SK-N-MC (cell line): Measurements from ENCODE around the gene NYAP1.
"Not testable (repeated sequence)": the region's sequence is repeated elsewhere in the genome, so short reads cannot be mapped to it uniquely, and the experiment has no call there.

Experiments used
- DNase-seq: peaks from one replicate; pipeline ENCODE4 v3.0.0-alpha.2; 2011; ENCODE audit warnings: low read depth, low spot score
- H3K27ac ChIP-seq: fragments of 200-600 bp; sonication (generic); 2 replicates; pipeline ENCODE4 v1.5.1; 2016; ENCODE audit warnings: mixed run types
- H3K36me3 ChIP-seq: fragments of 200-600 bp; sonication (generic); 2 replicates; pipeline ENCODE4 v1.6.1; 2017; ENCODE audit warnings: antibody characterized with exemption, low read length, mixed read lengths; ENCODE audit not compliant: insufficient read depth
- H3K4me3 ChIP-seq: fragments of 200-600 bp; sonication (generic); 2 replicates; pipeline ENCODE4 v1.5.1; 2016
- H3K9ac ChIP-seq: fragments of 200-600 bp; sonication (generic); 2 replicates; pipeline ENCODE4 v1.8.0; 2017; ENCODE audit warnings: mixed run types, mixed read lengths; ENCODE audit not compliant: insufficient read length
- H3K9me3 ChIP-seq: fragments of 200-600 bp; sonication (generic); 2 replicates; pipeline ENCODE4 v1.6.1; 2017; ENCODE audit warnings: low read depth, mild to moderate bottlenecking, antibody characterized with exemption, low read length, moderate library complexity, mixed read lengths
- EZH2 ChIP-seq: fragments of 200-600 bp; sonication (generic); IDR thresholded peaks from one replicate; pipeline ENCODE4 v1.6.1; 2017; ENCODE audit warnings: antibody characterized with exemption
- FOXP2 ChIP-seq: optimal IDR thresholded peaks from 2 replicates; pipeline ENCODE3; 2011; ENCODE audit warnings: mild to moderate bottlenecking, moderate library complexity; ENCODE audit not compliant: insufficient read depth; ENCODE audit errors: extremely low read length, control extremely low read depth
- POLR2AphosphoS5 ChIP-seq: IDR thresholded peaks from 2 replicates; pipeline ENCODE4 v1.6.1; 2012; ENCODE audit warnings: mild to moderate bottlenecking, low read depth, low read length, borderline replicate concordance

NYAP1 gene

GRCh38 chr7:100493476-100494264 lies 9.9 kb downstream of the NYAP1 start:
- H3K36me3 ChIP-seq = no peaks in the 10 kb centered on the region
- TF ChIP-seq POLR2AphosphoS5 (no peak), FOXP2 (no peak), EZH2 (no peak)
- H3K9ac ChIP-seq = no peak overlapping the region
- H3K4me3 ChIP-seq = no peak overlapping the region
- DNase-seq = no peak
- no peaks in the 10 kb centered on the region for H3K9me3 ChIP-seq
- no peak overlapping the region for H3K27ac ChIP-seq

- Histone ChIP-seq H3K9ac (no peak overlapping the region), H3K27ac (no peak overlapping the region), H3K9me3 (no peaks in the 10 kb centered on the region), H3K36me3 (no peaks in the 10 kb centered on the region), H3K4me3 (no peak overlapping the region)
- no peak for DNase-seq
- TF ChIP-seq POLR2AphosphoS5 = no peak
- no peak for TF ChIP-seq FOXP2
- TF ChIP-seq EZH2 = no peak
These were observed 12.8 kb downstream of the NYAP1 start for GRCh38 chr7:100496509-100496908.

- not testable (repeated sequence) for H3K27ac ChIP-seq
These were observed 17.0 kb downstream of the NYAP1 start for GRCh38 chr7:100500743-100501142.

GRCh38 chr7:100504031-100504430 lies 20.3 kb downstream of the NYAP1 start:
- H3K9me3 ChIP-seq, H3K4me3 ChIP-seq, H3K9ac ChIP-seq, DNase-seq, H3K36me3 ChIP-seq, H3K27ac ChIP-seq: not testable (repeated sequence)

More at GRCh38 chr7:100500743-100501142, 17.0 kb downstream of the NYAP1 start:
- not testable (repeated sequence) for H3K36me3 ChIP-seq, H3K9ac ChIP-seq, H3K9me3 ChIP-seq, DNase-seq, H3K4me3 ChIP-seq

DNA sequence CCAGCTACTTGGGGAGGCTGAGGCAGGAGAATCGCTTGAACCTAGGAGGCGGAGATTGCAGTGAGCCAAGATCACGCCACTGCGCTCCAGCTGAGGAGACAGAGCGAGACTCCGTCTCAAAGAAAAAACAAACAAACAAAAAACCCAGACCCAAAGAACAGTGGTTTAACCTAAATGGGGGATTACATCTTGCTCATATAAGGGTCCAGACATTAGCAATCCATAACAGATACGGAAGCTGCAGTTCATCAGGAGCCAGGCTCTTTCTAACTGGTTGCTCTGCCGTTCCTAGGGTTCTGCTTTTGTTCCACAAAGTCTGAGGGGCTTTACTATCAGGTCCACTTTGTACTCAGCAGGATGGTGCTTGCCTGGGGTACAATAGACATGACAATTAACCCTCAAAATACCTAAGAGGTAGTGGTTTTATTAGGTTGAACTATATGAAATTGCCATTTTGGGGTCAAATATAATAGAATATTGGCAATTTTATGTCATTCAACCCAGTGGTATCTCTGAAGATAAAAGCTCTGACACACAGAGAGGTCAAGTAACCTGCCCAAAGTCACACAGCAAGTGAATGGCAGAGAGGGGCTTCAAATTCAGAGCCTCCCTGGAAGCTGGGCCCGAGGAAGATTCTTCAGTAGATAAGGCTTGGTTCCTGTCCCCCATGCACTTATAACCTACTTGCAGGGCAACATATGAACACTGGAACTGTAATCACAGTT lies 21.3 kb downstream of the NYAP1 start:
- Histone ChIP-seq H3K27ac (no peak overlapping the region), H3K9ac (no peak overlapping the region), H3K9me3 (no peaks in the 10 kb centered on the region), H3K36me3 (no peaks in the 10 kb centered on the region), H3K4me3 (no peak overlapping the region)
- no peak for DNase-seq
- no peak for TF ChIP-seq FOXP2
- no peak for TF ChIP-seq POLR2AphosphoS5
- TF ChIP-seq EZH2 = no peak

GRCh38 chr7:100506356-100506923 lies 22.7 kb downstream of the NYAP1 start:
- no peak overlapping the region for H3K27ac ChIP-seq
- H3K9me3 ChIP-seq = no peaks in the 10 kb centered on the region
- no peak for DNase-seq
- H3K9ac ChIP-seq = no peak overlapping the region
- TF ChIP-seq POLR2AphosphoS5 (no peak), EZH2 (no peak), FOXP2 (no peak)
- H3K4me3 ChIP-seq = no peak overlapping the region
- no peaks in the 10 kb centered on the region for H3K36me3 ChIP-seq

DNA sequence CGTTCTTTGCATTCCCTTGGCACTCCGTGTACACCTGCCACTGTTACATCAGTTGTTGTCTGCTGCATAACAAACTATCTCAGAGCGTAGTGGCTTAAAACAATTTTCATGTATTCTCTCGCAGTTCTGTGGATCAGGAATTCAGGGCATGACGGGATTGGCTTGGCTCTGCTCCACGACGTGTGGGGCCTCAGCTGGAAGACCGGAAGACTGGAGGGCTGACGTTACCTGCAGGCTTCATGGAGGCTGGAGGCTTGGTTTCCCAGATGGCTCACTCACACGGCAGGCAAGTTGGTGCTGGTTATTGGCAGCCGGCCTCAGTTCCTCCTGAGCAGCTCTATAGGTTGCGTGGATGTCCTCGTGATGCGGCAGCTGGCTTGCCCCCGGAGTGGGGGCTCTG lies 25.5 kb downstream of the NYAP1 start:
- no peaks in the 10 kb centered on the region for H3K9me3 ChIP-seq
- H3K27ac ChIP-seq = no peak overlapping the region
- H3K36me3 ChIP-seq = no peaks in the 10 kb centered on the region
- no peak for TF ChIP-seq FOXP2
- H3K4me3 ChIP-seq = no peak overlapping the region
- no peak overlapping the region for H3K9ac ChIP-seq
- DNase-seq = no peak

DNA sequence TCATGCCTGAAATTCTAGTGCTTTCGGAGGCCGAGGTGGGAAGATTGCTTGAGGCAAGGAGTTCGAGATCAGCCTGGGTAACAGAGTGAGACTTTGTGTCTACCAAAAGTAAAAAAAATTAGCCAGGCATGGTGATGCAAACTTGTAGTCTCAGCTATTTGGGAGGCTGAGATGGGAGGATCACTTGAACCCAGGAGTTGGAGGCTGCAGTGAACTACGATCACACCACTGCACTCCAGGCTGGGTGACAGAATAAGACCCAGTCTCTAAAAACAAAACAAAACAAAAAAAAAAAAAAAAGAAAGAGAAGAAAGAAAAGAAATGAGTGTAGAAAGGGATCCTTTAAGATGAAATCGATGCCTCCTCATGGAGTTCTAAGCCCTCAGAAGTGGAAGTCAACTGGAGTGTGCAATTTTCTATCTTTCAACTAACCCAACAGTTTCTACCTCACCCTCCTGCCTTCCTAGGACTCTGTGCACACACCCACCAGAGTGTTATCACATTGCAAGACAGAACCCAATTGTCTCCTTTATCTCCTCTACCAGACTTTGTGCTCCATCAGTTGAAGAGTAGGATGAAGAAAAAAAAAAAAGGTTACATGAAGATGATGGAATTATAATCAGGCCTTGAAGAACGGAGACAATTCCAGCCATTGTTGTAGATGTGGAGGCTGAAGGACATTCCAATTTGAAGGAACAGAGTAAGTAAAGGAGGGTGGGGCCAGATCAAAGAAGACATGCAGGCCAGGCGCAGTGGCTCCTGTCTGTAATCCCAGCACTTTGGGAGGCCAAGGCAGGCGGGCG lies 26.9 kb downstream of the NYAP1 start:
- TF ChIP-seq POLR2AphosphoS5 (no peak), FOXP2 (no peak), EZH2 (no peak)
- no peak for DNase-seq
- Histone ChIP-seq H3K36me3 (no peaks in the 10 kb centered on the region), H3K4me3 (no peak overlapping the region), H3K9ac (no peak overlapping the region), H3K27ac (no peak overlapping the region), H3K9me3 (no peaks in the 10 kb centered on the region)
